ENCODE results near the gene DNAJC15.

DNAJC15 gene

DNA sequence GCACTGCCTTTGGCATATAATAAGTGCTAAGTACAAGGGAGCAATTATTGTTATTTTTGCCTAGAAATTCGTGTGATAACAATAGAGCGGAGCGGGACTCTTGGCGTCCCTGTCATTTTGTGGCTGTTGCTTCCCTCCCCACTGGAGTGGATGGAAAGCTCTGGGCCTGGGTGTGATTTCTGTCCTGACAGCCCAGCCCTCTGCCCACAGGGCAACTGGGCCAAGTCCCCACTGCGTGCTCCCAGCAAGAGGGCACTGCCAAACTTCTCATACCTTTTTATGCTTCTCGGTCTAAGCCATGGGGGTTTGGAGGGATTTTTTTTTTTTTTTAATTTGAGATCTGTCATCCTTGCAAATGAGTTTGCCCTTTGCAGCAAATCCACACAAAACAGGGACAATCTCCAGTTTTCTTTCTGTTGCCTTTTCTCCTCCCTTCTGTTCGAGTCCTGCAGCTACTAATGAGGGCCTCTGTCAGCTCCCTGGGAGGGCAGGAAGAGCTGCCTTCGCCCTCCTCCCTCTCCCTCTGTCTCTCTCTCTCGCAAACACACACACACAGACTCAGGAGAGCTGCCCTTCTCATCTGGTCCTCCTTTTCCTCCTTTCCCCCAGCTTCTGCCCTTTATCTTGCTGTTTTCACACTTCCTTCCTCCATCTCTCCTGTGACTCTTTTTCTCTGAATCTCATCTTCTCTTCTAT, 103.9 kb downstream of the DNAJC15 start:
- DNase-seq (ENCODE audit: low read depth): peak; percentile 45

DNA sequence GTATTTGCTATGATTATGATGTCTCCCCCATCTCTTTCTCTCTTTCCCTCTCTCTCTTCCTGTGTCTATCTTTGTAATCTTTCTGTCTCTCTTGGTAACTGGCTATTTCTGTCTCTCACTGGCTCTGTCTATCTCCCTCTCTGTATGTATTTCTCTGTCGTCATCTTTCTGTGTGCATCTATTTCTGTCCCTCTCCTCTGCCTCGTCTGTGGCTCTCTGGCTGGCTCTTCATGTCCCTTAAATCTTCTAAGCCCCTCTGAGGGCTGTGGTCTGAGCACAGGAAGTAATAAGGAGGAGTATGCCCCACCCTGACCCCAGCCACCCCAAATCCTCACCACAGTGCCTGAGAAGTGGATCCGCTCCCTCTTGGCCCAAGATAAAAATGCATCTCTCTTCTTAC, 104.4 kb downstream of the DNAJC15 start:
- DNase-seq (ENCODE audit: low read depth): peak; percentile 24

GRCh38 chr13:43128504-43128961, 105.1 kb downstream of the DNAJC15 start:
- no peak for DNase-seq (ENCODE audit: low read depth)

- DNase-seq (ENCODE audit: low read depth): no peak
These were observed 105.7 kb downstream of the DNAJC15 start for GRCh38 chr13:43129066-43129465.

GRCh38 chr13:43129511-43130110, 106.2 kb downstream of the DNAJC15 start:
- no peak for DNase-seq (ENCODE audit: low read depth)

GRCh38 chr13:43132257-43132656, 108.9 kb downstream of the DNAJC15 start:
- peak; percentile 37 for DNase-seq (ENCODE audit: low read depth)

GRCh38 chr13:43132911-43133310, 109.5 kb downstream of the DNAJC15 start:
- DNase-seq (ENCODE audit: low read depth): no peak

DNA sequence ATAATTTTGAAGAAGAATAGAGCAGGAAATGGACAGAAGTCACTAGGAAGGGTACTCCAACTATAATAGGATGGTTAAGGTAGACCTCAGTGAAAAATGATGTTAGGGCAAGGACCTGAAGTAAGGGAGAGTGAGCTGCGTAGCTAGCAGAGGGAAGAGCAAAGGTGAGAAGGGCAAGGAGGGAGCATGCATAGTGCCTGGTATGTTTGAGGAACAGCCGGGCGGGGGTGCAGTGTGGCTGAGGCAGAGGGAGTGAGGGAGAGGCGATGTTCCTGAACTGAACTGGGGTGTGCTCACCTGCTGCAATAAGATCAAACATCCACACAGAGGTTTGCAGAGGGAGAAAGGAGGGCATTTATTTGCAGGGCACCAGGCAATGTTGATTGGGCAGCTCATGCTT, 110.4 kb downstream of the DNAJC15 start:
- DNase-seq (ENCODE audit: low read depth): no peak

GRCh38 chr13:43134868-43135267, 111.5 kb downstream of the DNAJC15 start:
- no peak for DNase-seq (ENCODE audit: low read depth)

DNA sequence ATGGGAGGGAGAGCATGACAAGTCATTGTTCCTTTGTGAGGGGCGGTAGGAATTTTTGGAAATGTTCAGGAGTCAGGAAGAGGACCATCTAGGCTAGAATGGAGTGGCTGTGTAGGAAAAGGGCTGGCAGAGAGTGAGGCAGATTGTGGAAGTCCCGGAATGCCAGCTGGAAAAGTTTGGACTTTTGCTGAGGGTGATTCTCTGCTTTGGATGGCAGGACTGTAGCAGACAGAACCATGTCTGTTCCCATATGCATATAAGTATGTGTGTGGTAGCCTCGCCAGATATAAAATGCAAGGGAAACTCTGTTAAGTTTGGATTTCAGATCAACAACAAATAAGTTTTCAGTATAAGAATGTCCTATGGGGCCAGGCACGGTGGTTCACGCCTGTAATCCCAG, 112.1 kb downstream of the DNAJC15 start:
- no peak for DNase-seq (ENCODE audit: low read depth)

DNA sequence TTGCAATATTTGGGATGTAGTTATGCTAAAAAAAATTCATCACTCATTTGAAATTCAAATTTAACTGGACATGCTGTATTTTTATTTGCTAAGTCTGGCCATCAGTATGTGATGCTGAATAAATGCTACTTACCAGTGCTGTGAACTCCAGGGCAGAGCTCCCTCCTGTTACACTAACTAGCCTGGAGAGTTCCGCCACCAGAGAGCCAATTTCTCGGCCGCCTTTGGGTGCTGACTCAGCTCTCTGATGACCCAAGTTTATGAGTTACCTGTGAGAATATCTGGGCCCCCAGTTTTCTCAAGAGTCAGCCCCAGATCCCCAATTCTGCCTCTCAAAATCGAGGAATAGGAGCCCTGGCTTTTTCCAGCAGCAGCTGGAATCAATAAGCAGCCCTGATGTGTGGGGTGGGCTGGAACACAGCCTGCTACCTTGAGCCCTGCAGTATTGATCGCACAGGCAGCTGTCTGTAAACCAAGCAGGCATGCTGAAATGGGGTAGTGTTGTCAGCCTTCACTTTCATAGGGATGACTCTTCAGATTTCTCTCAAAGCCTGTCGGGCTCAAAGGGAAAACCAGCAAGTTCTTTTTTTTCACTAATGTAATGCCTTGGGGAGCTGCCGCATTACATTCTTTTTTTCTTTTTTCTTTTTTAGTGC, 113.7 kb downstream of the DNAJC15 start:
- no peak for DNase-seq (ENCODE audit: low read depth)

DNA sequence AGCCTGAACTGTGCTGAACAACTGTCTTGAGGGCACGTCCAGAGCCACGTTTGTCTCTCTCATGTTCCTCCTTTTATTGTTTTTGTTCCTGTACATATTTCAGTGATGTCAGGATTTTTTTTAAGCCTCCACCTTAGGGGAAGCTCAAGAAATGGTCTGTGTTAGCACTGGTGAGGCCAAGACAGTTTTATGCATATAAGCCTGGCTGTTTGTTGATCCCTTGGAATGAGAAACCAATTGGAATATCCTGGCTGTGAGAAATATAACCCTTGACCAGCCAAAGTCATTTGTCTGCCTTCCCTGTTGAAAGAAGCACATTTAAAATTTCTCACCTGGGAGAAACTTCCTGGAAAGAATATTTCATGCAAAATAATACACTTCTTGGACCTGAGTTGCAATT, 115.8 kb downstream of the DNAJC15 start:
- no peak for DNase-seq (ENCODE audit: low read depth)

DNA sequence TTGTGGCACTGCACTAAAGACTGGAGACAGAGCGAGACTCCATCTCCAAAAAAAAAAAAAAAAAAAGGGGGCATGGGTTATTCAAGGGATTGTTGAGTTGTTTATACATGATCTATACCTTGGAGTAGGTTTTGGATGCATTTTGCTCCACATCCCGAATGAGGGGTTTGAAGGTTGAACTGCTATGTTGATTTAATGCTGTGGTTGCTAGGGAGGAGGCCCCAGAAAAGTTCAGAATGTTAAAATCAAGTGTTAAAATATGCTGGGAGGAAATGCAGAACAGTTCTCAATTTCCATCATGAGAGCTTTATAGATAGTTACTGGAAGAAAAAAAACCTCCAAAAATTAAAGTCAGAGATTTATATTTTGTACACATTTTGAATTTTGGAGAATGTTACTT, 116.5 kb downstream of the DNAJC15 start:
- DNase-seq (ENCODE audit: low read depth): no peak

- DNase-seq (ENCODE audit: low read depth): no peak
These were observed 117.6 kb downstream of the DNAJC15 start for GRCh38 chr13:43140985-43141384.

GRCh38 chr13:43141685-43142084, 118.3 kb downstream of the DNAJC15 start:
- DNase-seq (ENCODE audit: low read depth): no peak

GRCh38 chr13:43143591-43143990, 120.2 kb downstream of the DNAJC15 start:
- DNase-seq (ENCODE audit: low read depth): peak; percentile 9

- no peak for DNase-seq (ENCODE audit: low read depth)
These were observed 122.3 kb downstream of the DNAJC15 start for GRCh38 chr13:43145534-43146196.

GRCh38 chr13:43146400-43146799, 123.0 kb downstream of the DNAJC15 start:
- no peak for DNase-seq (ENCODE audit: low read depth)

DNA sequence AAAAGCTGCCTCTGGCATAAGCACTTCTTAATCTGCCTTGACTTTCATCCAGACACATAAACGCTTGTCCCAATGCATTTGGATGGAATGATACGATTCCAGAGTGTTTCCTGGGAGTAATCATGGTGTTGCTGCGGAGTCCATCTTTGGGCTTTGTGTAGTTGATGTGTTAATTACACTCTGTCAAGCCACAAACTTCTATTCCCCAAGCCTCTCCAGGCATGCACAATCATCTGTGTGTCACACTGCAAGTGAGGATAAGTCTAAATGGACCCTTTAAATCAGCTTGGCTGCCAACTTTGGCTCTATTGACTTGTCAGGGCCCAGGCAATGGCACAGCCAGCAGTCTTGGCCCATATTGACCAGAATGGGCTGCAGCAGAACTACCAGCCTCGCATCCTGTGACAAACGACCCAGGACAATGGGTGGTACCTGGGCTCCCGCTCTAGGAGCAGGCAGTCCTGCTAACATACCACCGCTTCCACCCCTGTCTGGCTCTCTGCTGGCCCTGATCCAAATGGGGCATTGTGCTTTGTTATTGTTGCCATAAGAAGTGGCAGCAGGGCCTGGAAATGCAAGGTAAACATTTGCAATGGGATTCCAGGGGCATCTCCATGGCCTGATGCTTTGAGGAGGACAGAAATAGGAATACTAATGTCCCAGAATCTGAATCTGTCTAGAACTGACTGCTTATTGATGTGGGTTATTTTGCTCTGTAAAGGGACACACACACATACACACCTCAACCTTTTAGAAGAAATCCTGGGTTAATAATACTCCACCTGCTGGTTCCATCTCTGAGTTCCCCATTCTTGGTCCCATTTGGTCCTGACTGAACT, 127.2 kb downstream of the DNAJC15 start:
- no peak for DNase-seq (ENCODE audit: low read depth)

DNA sequence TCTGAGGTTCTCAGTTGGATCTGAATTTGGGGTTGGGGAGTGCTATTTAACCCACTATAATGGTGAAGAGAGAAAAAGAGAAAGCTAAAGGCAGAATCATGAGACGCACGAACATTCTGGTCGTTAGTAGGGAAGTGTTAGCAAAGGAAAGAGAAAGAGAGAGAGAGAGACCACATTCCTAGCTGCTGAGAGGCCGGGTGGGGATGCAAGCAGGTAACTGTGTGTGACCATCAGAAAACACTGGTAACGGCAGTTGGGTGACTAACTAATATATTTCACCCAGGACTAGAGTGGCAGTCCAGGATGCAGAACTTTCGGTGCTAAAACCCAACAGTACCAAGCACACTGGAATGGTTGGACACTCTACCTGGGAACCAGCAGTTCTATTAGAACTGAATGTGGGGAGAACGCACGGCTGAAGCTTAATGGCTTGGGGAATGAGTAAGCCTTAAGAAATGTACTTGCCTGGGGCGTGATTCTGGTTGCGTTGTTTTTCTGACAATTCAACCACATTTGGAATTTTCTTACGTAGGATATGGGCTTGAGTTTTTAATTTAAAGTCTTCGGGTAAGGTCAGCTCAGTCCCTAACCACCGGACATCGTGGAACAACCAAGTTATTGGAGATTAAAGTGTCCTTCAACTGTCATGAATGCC, 130.2 kb downstream of the DNAJC15 start:
- DNase-seq (ENCODE audit: low read depth): peak; percentile 96

- no peak for DNase-seq (ENCODE audit: low read depth)
These were observed 130.8 kb downstream of the DNAJC15 start for GRCh38 chr13:43154156-43154651.
